ENCODE data around the gene SSNA1. TPM values are rescaled to one million over a fixed set of nuclear protein-coding genes. Genes with fewer than 3 reads are reported as not detected.

The SSNA1 gene
- total RNA-seq, 1 donor from 2014 or later = 59.5 TPM

GRCh38 chr9:137178939-137179630 is 9.4 kb upstream of the SSNA1 start:
- intact Hi-C loops (cut with DNase I) = no loop called here
- no peak for DNase-seq (ENCODE audit: low spot score)

- intact Hi-C loops (cut with DNase I) = no loop called here
- DNase-seq (ENCODE audit: low spot score) = no peak
These were observed 8.7 kb upstream of the SSNA1 start for GRCh38 chr9:137179761-137180160.

DNA sequence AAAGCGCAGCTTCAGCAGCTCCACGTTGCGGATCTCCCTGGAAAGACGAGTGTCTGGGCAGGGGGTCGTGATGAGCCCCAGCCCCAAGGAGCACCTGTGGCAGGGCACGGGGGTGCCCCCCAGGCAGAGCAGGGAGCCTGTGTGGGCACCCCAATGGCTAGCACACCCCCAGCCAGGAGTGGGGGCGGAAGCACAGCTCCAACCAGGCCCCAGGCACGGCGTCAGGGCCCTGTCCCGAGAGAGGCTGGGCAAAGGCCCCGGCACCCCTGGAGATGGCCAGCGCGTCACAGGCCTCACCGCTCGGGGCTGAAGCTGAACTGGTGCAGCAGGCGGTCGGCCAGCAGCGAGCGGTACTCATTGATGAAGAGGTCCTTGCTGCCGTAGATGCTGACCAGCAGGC is 8.0 kb upstream of the SSNA1 start:
- DNase-seq (ENCODE audit: low spot score) = no peak
- intact Hi-C loops (cut with DNase I) = no loop called here

GRCh38 chr9:137181680-137182079 is 6.8 kb upstream of the SSNA1 start:
- intact Hi-C loops (cut with DNase I) = no loop called here
- no peak for DNase-seq (ENCODE audit: low spot score)

- intact Hi-C loops (cut with DNase I) = no loop called here
- no peak for DNase-seq (ENCODE audit: low spot score)
These were observed 5.6 kb upstream of the SSNA1 start for GRCh38 chr9:137182836-137183235.

- DNase-seq (ENCODE audit: low spot score) = no peak
- intact Hi-C loops (cut with DNase I) = no loop called here
These were observed 4.4 kb upstream of the SSNA1 start for GRCh38 chr9:137183980-137184595.

- DNase-seq (ENCODE audit: low spot score) = no peak
- intact Hi-C loops (cut with DNase I) = no loop called here
These were observed 3.4 kb upstream of the SSNA1 start for GRCh38 chr9:137184881-137185660.

DNA sequence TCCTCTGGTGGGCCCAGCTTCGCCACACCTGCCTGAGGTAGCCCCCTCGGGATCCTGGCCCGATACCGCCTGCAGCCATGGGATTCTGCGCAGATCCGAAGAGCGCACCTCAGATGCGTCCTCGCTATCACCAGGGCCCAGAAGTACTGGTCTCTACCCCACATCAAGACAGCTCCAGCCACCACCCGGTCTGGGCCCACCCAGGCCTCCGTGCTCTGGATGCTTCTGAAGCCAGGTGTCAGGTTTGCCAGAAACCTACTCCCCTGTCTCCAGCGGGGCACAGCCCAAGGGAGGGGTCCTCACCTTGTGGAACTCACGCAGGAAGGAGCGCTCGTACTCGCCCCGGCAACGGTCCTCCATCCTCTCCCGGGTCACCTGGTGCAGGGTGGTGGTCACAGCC is 2.6 kb upstream of the SSNA1 start:
- DNase-seq (ENCODE audit: low spot score) = no peak
- intact Hi-C loops (cut with DNase I) = no loop called here

- intact Hi-C loops (cut with DNase I) = no loop called here
- no peak for DNase-seq (ENCODE audit: low spot score)
These were observed 2.1 kb upstream of the SSNA1 start for GRCh38 chr9:137186385-137186784.

GRCh38 chr9:137187386-137187785 is 1.1 kb upstream of the SSNA1 start:
- DNase-seq (ENCODE audit: low spot score) = no peak
- intact Hi-C loops (cut with DNase I) = no loop called here

DNA sequence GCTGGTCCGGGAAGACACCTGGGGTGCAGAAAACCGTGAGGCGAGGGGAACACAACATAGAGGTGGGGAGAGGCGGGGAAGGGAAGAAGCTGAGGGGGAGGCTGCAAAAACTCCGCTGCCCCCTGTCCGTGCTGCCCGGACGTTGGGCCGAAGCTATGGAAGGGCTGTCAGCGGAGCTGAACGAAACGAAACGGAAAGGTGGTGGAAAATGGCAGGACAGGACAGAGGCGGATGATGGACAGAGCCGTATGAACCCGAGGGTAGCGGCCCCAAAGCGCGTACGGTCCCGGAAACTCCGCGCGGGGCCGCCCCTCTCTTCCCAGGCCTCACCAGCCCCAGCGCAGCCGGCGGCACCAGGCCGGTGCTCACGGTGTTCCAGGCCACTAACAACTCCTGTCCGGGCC is 388 bp upstream of the SSNA1 start:
- intact Hi-C loops (cut with DNase I) = loop anchor here (2.0 kb wide), 2 partner anchors 17 to 35 kb away; partner anchors contain the start of genes NDOR1, RNF208 and TMEM203
- DNase-seq (ENCODE audit: low spot score) = no peak

GRCh38 chr9:137189297-137190295 is 1.1 kb downstream of the SSNA1 start:
- intact Hi-C loops (cut with DNase I) = loop anchor here (2.0 kb wide), 2 partner anchors 15 to 33 kb away; partner anchors contain the start of genes NDOR1, RNF208 and TMEM203
- no peak for DNase-seq (ENCODE audit: low spot score)

- no peak for DNase-seq (ENCODE audit: low spot score)
- intact Hi-C loops (cut with DNase I) = no loop called here
These were observed 1.9 kb downstream of the SSNA1 start for GRCh38 chr9:137190315-137190856.

GRCh38 chr9:137191245-137191644 is 2.8 kb downstream of the SSNA1 start:
- intact Hi-C loops (cut with DNase I) = no loop called here
- no peak for DNase-seq (ENCODE audit: low spot score)

GRCh38 chr9:137191691-137192447 is 3.4 kb downstream of the SSNA1 start:
- intact Hi-C loops (cut with DNase I) = no loop called here
- no peak for DNase-seq (ENCODE audit: low spot score)

- intact Hi-C loops (cut with DNase I) = no loop called here
- no peak for DNase-seq (ENCODE audit: low spot score)
These were observed 3.9 kb downstream of the SSNA1 start for GRCh38 chr9:137192448-137192780.

GRCh38 chr9:137192859-137193258 is 4.4 kb downstream of the SSNA1 start:
- intact Hi-C loops (cut with DNase I) = no loop called here
- DNase-seq (ENCODE audit: low spot score) = no peak

- intact Hi-C loops (cut with DNase I) = no loop called here
These were observed 5.3 kb downstream of the SSNA1 start for GRCh38 chr9:137193771-137194170.

GRCh38 chr9:137194388-137194787 is 5.9 kb downstream of the SSNA1 start:
- DNase-seq (ENCODE audit: low spot score) = peak; percentile 83
- intact Hi-C loops (cut with DNase I) = no loop called here

More at GRCh38 chr9:137193771-137194170, 5.3 kb downstream of the SSNA1 start:
- no peak for DNase-seq (ENCODE audit: low spot score)
